DMS53 treated with DMSO at 0.1 percent for 48 hours (cell line): ENCODE measurements around the gene MAD2L2.

ENCODE experiments used
- DNase-seq: peaks from one replicate; lab custom pipeline; 2025; ENCODE audit not compliant: unreplicated experiment; lab: John Stamatoyannopoulos, UW

MAD2L2 gene

DNA sequence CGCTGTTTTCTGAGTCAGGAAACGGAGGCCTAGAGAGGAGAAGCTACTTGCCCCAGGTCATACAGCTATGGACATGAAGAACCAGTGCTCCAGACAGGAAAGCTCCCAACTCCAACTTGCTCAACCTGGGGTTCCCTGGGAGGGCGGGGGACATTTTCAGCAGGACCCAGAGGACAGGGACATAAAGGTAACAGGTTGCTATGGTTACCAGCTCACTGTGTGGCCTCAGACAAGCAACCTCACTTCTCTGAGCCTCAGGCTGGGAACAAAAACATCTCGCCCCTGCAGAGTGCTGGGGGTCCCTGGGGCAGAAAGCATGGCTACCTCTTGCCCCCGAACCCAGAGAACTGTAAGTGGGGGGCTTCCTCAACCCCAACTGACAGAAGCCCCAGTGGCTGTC is 42.8 kb downstream of the MAD2L2 start:
- DNase-seq = no peak

DNA sequence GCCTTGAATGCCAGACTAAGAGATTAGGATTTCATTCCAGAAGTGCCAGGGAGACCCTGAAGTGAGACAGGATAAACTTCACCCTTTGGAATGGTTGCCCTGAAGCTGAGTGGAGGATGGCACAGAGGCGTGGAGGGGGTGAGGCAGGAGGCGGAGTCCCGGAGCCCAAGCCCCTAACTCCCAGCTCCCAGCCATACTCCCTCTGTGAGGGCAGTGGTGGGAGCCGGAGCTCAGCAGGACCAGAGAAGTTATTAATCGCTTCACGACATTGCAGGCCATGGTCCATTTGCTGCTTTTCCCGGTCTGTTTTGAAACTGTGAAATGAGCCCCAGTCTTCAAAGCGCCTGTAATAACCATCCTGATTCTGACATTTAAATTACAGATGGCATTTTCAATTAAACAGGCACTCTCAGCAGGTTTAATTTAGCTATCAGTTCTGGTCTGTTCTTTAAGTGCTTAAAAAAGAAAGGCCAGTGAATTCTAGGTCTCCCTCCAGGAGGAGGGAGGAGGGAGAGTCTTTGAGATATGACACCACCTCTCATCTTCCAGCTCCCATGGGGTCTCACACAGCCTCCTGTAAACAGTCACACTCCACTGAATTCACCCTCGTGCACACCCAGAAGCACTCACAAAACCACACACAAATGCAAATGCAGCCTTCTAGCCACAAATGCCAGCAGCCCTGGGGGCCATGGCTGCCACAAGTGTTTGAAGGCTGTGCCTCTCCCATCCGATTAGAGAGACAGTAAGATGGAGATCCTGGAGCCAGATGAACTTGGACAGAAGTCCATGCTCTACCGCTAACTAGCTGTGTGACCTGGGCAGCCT is 46.4 kb downstream of the MAD2L2 start:
- DNase-seq = no peak

DNA sequence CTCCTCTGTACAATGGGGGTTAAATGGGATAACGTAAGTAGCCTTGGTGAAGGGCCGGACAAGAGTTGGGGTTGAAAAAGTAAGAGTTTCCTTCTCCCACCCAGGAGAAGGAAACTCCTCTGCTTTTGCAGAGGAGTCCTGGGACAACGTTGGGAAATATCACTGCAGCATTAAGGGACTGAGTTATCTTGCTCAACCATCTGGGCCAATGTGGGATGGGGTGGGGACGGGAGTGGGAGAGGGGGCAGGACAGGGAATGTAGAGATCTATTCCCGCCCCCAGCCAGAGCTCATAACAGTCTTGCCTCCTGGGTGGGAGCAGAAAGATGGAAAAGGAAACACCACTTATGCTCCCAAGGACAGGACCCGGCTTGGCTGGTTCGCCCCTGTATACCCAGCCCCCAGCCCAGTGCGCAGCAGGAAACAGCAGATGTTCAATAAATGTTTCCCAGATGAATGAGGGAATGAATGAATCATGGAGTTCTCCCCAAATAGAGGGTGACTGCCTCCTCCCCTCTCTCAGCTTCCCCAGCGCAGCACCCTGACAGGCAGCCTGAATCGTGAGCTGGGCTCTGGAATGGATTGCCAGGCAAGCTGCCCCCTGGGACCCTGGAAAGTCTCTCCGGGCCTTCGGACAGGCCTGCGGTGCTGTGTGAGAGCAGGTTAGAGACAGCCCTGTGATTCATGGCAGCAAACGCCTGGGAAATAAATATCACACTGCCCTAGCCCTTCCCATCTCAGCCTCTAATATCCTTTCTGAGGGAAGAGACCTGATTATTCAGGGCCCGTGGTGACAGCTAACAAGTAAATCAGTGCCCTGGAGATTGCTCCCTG is 51.5 kb downstream of the MAD2L2 start:
- no peak for DNase-seq

DNA sequence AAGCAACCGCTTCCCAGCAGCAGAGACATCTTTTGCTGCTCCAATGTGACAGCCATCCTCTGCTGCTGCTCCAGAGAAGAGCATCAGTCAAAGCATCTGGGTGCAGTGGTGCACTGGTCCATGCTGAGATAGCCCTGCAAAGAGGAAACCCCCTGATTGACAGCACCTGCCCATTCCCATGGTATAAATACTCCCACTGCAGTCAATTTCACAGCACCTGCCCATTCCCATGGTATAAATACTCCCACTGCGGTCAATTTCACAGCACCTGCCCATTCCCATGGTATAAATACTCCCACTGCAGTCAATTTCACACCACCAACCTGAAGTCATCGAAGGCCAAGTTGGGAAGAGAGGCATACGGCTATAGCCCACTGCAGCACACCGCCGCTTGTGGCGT is 52.2 kb downstream of the MAD2L2 start:
- no peak for DNase-seq

DNA sequence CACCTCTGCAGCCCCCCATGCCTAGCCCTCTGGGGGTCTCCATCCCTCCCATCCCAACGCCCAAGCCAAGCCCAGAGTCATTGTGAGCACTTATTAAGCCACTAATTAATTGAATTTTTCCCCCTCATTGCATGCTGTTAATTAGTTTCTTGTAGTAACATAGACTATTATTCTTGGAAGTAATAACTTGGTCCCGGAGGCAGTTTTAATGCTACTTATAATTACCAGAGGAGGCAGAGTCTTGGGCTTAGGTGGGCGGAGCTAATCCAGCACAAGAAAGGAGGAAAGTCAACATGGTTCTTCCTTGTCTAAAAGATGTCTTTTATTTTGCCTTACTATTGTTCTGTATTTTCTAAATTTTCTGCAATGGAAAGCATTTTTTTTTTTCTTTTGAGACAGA is 54.4 kb downstream of the MAD2L2 start:
- no peak for DNase-seq
